SK-N-SH (cell line): Measurements from ENCODE around the gene STPG1.

Source experiments
- EP300 ChIP-seq, 2 experiments: IDR thresholded peaks; 2 replicates each; pipeline versions ENCODE4 v1.4.0 to v1.6.1; 2012; ENCODE audit warnings: borderline replicate concordance in 1 of 2, low read depth in 1 of 2, low read length in 1 of 2
- EZH2phosphoT487 ChIP-seq: fragments of 200-600 bp; sonication (generic); IDR thresholded peaks from 2 replicates; pipeline ENCODE4 v1.6.1; 2017; ENCODE audit warnings: low read depth, mixed run types, mild to moderate bottlenecking, antibody characterized with exemption, moderate library complexity, borderline replicate concordance
- GABPA ChIP-seq: IDR thresholded peaks from 2 replicates; pipeline ENCODE4 v1.4.0; 2012; ENCODE audit warnings: low read depth, mild to moderate bottlenecking
- MXI1 ChIP-seq: IDR thresholded peaks from 2 replicates; pipeline ENCODE4 v1.6.1; 2012; ENCODE audit warnings: mild to moderate bottlenecking, low read depth, low read length, improper control_type of control experiment
- POLR2AphosphoS5 ChIP-seq: IDR thresholded peaks from 2 replicates; pipeline ENCODE4 v1.6.1; 2012; ENCODE audit warnings: low read depth, low read length
- RFX5 ChIP-seq: IDR thresholded peaks from 2 replicates; pipeline ENCODE4 v1.6.1; 2012; ENCODE audit warnings: mild to moderate bottlenecking, improper control_type of control experiment, low read length
- SMC3 ChIP-seq: IDR thresholded peaks from 2 replicates; pipeline ENCODE4 v1.6.1; 2012; ENCODE audit warnings: low read depth, low read length, improper control_type of control experiment
- TCF12 ChIP-seq: IDR thresholded peaks from 2 replicates; pipeline ENCODE4 v1.4.0; 2012
- YY1 ChIP-seq: IDR thresholded peaks from 2 replicates; pipeline ENCODE4 v1.4.0; 2012; ENCODE audit warnings: low read depth, mild to moderate bottlenecking
- TF ChIP-seq, protein P1 (sequence below): fragments of 150-350 bp; IDR thresholded peaks from 2 replicates; pipeline ENCODE4 v1.6.1; 2017; ENCODE audit warnings: antibody characterized with exemption, low read length, low read depth, borderline replicate concordance
- TF ChIP-seq, protein P2 (sequence below): fragments of 200-600 bp; sonication (generic); IDR thresholded peaks from 2 replicates; pipeline ENCODE4 v1.6.1; 2017; ENCODE audit warnings: antibody characterized with exemption, mild to moderate bottlenecking, moderate library complexity
- TF ChIP-seq, protein P3 (sequence below): IDR thresholded peaks from 2 replicates; pipeline ENCODE4 v1.6.1; 2012; ENCODE audit warnings: mild to moderate bottlenecking, low read depth, low read length, moderate library complexity
- TF ChIP-seq, protein P4 (sequence below): IDR thresholded peaks from 2 replicates; pipeline ENCODE4 v1.4.0; 2012; ENCODE audit warnings: low read depth

DNA sequence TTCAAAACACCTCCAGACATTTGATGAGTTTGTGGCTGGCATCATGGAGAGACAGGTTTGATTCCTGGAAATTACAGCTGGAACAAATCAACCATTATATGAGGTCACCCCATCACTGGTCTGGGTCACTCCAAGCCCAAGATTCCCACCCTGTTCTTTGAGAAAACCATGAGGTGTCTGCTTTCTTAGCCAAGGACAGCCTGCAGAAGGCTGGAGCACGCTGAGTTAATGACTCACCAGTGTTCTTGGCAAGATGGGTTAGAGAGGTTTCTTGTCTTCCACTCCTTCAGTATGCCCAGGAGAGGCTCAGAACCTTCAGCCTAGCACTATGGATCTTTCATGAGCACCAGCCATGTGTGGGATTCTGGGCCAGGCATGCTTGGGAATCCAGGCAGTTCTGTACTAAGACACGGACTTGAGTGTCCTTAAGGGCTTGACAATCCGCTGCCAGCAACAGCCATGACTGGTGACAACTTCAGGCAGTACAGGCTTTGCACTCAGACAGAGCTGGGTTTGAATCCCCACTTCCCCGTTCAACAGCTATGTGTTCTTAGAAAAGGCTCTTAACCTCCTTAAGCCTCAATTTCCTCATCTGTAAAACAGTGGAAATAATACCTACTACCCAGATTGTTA lies 50.5 kb downstream of the STPG1 start:
- no peak for TF ChIP-seq EZH2phosphoT487
- no peak; a peak in 1 of 4 replicates for TF ChIP-seq EP300 (IDR thresholded peaks at IDR 0.05; ENCODE audit: borderline replicate concordance in 1 of 2, low read depth in 1 of 2, low read length in 1 of 2)
- no peak for TF ChIP-seq GABPA
- TF ChIP-seq, protein P1, sequence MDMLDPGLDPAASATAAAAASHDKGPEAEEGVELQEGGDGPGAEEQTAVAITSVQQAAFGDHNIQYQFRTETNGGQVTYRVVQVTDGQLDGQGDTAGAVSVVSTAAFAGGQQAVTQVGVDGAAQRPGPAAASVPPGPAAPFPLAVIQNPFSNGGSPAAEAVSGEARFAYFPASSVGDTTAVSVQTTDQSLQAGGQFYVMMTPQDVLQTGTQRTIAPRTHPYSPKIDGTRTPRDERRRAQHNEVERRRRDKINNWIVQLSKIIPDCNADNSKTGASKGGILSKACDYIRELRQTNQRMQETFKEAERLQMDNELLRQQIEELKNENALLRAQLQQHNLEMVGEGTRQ = no peak
- TF ChIP-seq, protein P2, sequence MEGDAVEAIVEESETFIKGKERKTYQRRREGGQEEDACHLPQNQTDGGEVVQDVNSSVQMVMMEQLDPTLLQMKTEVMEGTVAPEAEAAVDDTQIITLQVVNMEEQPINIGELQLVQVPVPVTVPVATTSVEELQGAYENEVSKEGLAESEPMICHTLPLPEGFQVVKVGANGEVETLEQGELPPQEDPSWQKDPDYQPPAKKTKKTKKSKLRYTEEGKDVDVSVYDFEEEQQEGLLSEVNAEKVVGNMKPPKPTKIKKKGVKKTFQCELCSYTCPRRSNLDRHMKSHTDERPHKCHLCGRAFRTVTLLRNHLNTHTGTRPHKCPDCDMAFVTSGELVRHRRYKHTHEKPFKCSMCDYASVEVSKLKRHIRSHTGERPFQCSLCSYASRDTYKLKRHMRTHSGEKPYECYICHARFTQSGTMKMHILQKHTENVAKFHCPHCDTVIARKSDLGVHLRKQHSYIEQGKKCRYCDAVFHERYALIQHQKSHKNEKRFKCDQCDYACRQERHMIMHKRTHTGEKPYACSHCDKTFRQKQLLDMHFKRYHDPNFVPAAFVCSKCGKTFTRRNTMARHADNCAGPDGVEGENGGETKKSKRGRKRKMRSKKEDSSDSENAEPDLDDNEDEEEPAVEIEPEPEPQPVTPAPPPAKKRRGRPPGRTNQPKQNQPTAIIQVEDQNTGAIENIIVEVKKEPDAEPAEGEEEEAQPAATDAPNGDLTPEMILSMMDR = no peak
- TF ChIP-seq, protein P3, sequence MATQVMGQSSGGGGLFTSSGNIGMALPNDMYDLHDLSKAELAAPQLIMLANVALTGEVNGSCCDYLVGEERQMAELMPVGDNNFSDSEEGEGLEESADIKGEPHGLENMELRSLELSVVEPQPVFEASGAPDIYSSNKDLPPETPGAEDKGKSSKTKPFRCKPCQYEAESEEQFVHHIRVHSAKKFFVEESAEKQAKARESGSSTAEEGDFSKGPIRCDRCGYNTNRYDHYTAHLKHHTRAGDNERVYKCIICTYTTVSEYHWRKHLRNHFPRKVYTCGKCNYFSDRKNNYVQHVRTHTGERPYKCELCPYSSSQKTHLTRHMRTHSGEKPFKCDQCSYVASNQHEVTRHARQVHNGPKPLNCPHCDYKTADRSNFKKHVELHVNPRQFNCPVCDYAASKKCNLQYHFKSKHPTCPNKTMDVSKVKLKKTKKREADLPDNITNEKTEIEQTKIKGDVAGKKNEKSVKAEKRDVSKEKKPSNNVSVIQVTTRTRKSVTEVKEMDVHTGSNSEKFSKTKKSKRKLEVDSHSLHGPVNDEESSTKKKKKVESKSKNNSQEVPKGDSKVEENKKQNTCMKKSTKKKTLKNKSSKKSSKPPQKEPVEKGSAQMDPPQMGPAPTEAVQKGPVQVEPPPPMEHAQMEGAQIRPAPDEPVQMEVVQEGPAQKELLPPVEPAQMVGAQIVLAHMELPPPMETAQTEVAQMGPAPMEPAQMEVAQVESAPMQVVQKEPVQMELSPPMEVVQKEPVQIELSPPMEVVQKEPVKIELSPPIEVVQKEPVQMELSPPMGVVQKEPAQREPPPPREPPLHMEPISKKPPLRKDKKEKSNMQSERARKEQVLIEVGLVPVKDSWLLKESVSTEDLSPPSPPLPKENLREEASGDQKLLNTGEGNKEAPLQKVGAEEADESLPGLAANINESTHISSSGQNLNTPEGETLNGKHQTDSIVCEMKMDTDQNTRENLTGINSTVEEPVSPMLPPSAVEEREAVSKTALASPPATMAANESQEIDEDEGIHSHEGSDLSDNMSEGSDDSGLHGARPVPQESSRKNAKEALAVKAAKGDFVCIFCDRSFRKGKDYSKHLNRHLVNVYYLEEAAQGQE = no peak
- peak; percentile 13; the same call in 1 of the 2 replicates for TF ChIP-seq POLR2AphosphoS5
- no peak for TF ChIP-seq MXI1
- TF ChIP-seq, protein P4, sequence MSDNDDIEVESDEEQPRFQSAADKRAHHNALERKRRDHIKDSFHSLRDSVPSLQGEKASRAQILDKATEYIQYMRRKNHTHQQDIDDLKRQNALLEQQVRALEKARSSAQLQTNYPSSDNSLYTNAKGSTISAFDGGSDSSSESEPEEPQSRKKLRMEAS = peak; percentile 71
- peak; percentile 83 for TF ChIP-seq TCF12
- TF ChIP-seq YY1 = no peak
- TF ChIP-seq RFX5 = no peak
- TF ChIP-seq SMC3 = no peak
